GM06990 (cell line): Measurements from ENCODE around the gene TUBB4A.

Experiments
- DNase-seq: peaks from one replicate; pipeline ENCODE4 v3.0.0-alpha.2; 2011; ENCODE audit not compliant: insufficient read length; ENCODE audit errors: extremely low read depth
- H3K27me3 ChIP-seq: replicated peaks from 2 replicates; pipeline ENCODE4 v1.6.0; 2011; ENCODE audit warnings: low read length; ENCODE audit not compliant: control insufficient read depth, insufficient read depth
- H3K36me3 ChIP-seq: 2 replicates; pipeline ENCODE4 v1.5.1; 2011; ENCODE audit warnings: low read length; ENCODE audit not compliant: control insufficient read depth, insufficient read depth
- H3K4me3 ChIP-seq: replicated peaks from 2 replicates; pipeline ENCODE4 v1.5.1; 2011; ENCODE audit warnings: low read depth, mild to moderate bottlenecking, control low read depth, low read length
- TF ChIP-seq, protein P1 (sequence below): IDR thresholded peaks from 2 replicates; pipeline ENCODE4 v1.5.1; 2011; ENCODE audit warnings: low read length, control low read depth, mild to moderate bottlenecking, inconsistent platforms; ENCODE audit not compliant: insufficient read depth, poor library complexity, severe bottlenecking

Gene TUBB4A

GRCh38 chr19:6465006-6465405, 37.1 kb downstream of the TUBB4A start:
- H3K27me3 ChIP-seq, result no peaks in the 10 kb centered on the region
- no peak for DNase-seq
- no peak overlapping the region for H3K4me3 ChIP-seq
- TF ChIP-seq, protein P1, sequence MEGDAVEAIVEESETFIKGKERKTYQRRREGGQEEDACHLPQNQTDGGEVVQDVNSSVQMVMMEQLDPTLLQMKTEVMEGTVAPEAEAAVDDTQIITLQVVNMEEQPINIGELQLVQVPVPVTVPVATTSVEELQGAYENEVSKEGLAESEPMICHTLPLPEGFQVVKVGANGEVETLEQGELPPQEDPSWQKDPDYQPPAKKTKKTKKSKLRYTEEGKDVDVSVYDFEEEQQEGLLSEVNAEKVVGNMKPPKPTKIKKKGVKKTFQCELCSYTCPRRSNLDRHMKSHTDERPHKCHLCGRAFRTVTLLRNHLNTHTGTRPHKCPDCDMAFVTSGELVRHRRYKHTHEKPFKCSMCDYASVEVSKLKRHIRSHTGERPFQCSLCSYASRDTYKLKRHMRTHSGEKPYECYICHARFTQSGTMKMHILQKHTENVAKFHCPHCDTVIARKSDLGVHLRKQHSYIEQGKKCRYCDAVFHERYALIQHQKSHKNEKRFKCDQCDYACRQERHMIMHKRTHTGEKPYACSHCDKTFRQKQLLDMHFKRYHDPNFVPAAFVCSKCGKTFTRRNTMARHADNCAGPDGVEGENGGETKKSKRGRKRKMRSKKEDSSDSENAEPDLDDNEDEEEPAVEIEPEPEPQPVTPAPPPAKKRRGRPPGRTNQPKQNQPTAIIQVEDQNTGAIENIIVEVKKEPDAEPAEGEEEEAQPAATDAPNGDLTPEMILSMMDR, result no peak
- peaks cover 2% of the 10 kb centered on the region for H3K36me3 ChIP-seq

DNA sequence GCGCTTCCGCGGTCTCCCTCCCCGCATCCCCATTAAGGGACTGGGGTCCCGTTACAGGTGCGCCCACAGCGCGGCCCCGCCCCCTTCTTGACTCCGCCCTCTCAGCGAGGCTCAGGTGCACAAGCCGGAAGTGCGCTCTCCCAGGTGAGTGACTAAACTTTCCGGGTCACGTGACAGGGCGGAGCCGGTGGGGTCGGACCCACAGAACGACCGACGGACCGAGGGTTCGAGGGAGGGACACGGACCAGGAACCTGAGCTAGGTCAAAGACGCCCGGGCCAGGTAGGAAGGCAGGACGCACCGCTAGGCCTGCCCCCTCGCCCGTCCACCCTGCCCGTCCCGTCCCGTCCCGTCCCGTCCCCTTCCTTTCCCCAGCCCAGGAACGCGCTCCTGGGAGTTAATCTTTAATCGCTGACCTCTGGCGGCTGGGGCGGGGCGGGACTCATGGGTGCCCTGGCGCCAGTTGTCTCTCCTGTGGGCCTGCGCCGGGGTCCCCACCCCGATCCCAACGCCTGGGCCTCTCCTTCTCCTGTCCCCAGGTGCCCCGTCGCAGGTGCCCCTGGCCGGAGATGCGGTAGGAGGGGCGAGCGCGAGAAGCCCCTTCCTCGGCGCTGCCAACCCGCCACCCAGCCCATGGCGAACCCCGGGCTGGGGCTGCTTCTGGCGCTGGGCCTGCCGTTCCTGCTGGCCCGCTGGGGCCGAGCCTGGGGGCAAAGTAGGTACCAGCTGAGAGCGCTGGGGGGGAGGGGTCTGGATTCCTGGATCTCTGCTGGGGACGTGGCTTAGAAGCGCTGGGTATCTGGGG, 37.8 kb downstream of the TUBB4A start, which contains the start of gene CRB3:
Gene CRB3, plus strand, starts transcription at position 202 of the 804 bp plus-strand sequence. Its CDS starts 431 bp downstream, at position 633.
- Histone ChIP-seq H3K4me3 (peak within 1 kb of the TSS; percentile 35), H3K36me3 (peaks cover 2% of the 10 kb centered on the region), H3K27me3 (no peaks in the 10 kb centered on the region)
- DNase-seq, result no peak
- TF ChIP-seq, protein P1, result no peak

GRCh38 chr19:6460099-6460884, 41.8 kb downstream of the TUBB4A start:
- peaks cover 11% of the 10 kb centered on the region for H3K36me3 ChIP-seq
- H3K27me3 ChIP-seq, result no peaks in the 10 kb centered on the region
- DNase-seq, result peak; percentile 97
- TF ChIP-seq, protein P1, result peak; percentile 60
- peak overlapping the region; percentile 74 for H3K4me3 ChIP-seq

DNA sequence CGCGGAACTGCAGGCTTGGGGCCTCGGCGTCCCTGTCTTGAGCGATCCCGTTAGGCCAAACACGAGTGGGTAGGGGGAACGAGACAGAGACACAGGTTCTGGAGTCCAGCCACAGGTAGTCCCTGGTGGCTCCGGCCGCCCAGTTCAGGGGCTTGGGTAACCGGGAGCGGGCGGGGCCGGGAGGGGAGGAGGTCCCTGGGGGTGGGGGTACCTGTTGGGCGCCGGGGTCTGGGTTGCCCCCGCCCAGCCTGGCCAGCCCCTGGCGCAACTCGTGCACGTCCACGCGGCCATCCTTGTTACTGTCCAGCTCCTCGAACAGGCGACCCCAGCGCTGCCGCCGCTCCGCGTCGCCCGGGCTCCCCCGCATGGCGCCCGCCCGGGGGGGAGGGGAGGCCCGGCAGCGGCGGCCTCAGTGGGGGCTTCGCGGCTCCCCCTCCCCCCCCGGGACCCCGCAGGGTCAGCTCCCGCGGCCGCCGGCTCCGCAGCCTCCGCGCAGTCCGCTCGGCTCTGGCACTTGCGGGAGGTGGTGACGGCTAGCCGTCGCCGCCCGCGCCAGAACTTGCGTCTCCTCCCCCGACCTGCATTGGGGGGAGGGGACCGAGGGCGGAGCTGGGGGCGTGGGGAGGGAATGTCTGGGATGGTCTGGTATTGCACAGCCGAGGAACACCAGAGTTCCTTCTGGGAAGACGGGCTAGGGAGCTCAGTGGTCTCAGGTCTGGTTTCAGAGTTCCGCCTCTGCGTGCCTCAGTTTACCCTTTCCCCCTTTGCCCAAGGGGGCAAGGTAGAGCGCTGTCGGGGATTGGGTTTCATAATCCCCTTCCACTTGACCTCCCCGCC, 42.6 kb downstream of the TUBB4A start, which contains the start of gene SLC25A23:
Gene SLC25A23, minus strand, starts transcription at position 531 of the 837 bp plus-strand sequence. Its CDS starts 164 bp downstream, at position 367.
- peaks cover 16% of the 10 kb centered on the region for H3K36me3 ChIP-seq
- peak; percentile 85 for DNase-seq
- peak within 1 kb of the TSS; percentile 74 for H3K4me3 ChIP-seq
- TF ChIP-seq, protein P1, result no peak
- H3K27me3 ChIP-seq, result no peaks in the 10 kb centered on the region

DNA sequence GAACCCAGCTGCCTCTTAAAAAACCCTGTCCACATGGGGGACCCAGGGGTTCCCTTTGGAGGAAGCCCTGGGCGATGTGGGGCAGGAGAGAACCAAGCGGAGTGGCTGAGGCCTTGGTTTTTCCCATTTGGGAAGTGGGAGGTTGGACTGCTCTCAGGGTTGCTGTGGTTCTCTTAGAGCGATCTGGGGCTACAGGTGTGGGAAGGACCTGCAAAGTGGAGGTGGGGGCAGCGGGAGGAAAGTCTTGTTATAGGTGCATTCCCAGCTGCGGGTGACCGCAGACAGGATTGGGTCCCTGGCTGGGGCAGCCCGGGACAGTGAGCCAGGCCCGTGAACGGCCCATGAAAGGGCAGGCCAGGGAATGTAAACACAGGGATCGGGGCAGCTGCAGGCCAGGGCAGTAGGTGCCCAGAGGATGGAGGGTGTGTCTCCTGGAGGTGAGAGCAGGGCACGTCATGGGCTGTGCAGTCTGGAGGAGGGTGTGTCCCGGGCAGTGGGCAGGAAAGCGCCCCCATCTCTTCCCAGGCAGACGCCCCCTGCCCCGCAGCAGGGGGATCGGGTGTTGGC, 43.3 kb downstream of the TUBB4A start:
- Histone ChIP-seq H3K27me3 (no peaks in the 10 kb centered on the region), H3K36me3 (peaks cover 22% of the 10 kb centered on the region), H3K4me3 (peak overlapping the region; percentile 74)
- TF ChIP-seq, protein P1, result no peak
- DNase-seq, result peak; percentile 41
